HCT116 (cell line): ENCODE measurements around the gene CDC42EP3. TPM values are rescaled to one million over a fixed set of nuclear protein-coding genes. Genes with fewer than 3 reads are reported as not detected.

Experiments
- ATAC-seq: fragments of 200-7000 bp; cut with Tn5 transposase; 2 replicates; pipeline ENCODE4 v1.9.1; 2020; ENCODE audit warnings: mild to moderate bottlenecking, moderate library complexity
- BruUV-seq: library from RNA; stranded (reverse); fragments of 400-500 nt; replicated peaks from 2 replicates; lab custom pipeline; 2021; lab: Mats Ljungman, UMichigan
- CTCF ChIA-PET: fragments of 300-600 bp; sonication (Branson Sonifier 250); formaldehyde crosslinking; loops from one replicate; lab custom pipeline; 2021; ENCODE audit warnings: antibody characterized with exemption; lab: Charles Lee
- POLR2A ChIA-PET: fragments of 300-600, 350-600 bp; sonication (Branson Sonifier 250); formaldehyde crosslinking; loops from one replicate; lab custom pipeline; 2021; ENCODE audit warnings: antibody characterized with exemption; lab: Charles Lee
- RAD21 ChIA-PET, 2 experiments: fragments of 300-600 bp; sonication (Branson Sonifier 250); formaldehyde crosslinking; loops; one replicate each; lab custom pipeline; 2023; ENCODE audit warnings: low total read pairs in 2 of 2; ENCODE audit not compliant: uncharacterized antibody in 2 of 2, unreplicated experiment in 2 of 2, low non-redundant PET in 1 of 2; lab: Charles Lee
- DNase-seq: peaks from one replicate; pipeline ENCODE4 v3.0.0-alpha.2; 2010; ENCODE audit warnings: low read depth, low spot score
- H2AFZ ChIP-seq: fragments of 200-600 bp; shearing (Covaris generic), sonication (generic); 2 replicates; pipeline ENCODE4 v1.6.1; 2017; ENCODE audit warnings: low read depth, mixed run types, mixed read lengths, antibody characterized with exemption, low read length; ENCODE audit not compliant: poor library complexity, severe bottlenecking
- H3K27ac ChIP-seq: 2 replicates; pipeline ENCODE4 v1.5.1; 2012; ENCODE audit warnings: low read depth, low read length
- H3K27me3 ChIP-seq: fragments of 200-600 bp; sonication (generic); 2 replicates; pipeline ENCODE4 v1.6.1; 2016; ENCODE audit warnings: mixed run types, low read length, mixed read lengths; ENCODE audit not compliant: insufficient read depth
- H3K36me3 ChIP-seq, 2 experiments: fragments of 200-500 bp in 1 of 2; fragments of 200-600 bp in 1 of 2; sonication (Bioruptor generic) in 1 of 2; sonication (generic) in 1 of 2; 2 replicates each; pipeline versions ENCODE4 v1.5.1 to v1.6.1; 2014 to 2016; ENCODE audit warnings: low read length in 2 of 2, inconsistent platforms in 1 of 2, mixed read lengths in 1 of 2, mixed run types in 1 of 2; ENCODE audit not compliant: insufficient read depth in 2 of 2, control insufficient read depth in 1 of 2
- H3K4me1 ChIP-seq, 2 experiments: fragments of 200-600 bp in 1 of 2; sonication (generic) in 1 of 2; 2 replicates each; pipeline versions ENCODE4 v1.5.1 to v1.6.1; 2012 to 2017; ENCODE audit warnings: low read length in 2 of 2, inconsistent platforms in 1 of 2, mild to moderate bottlenecking in 1 of 2, mixed read lengths in 1 of 2, mixed run types in 1 of 2, moderate library complexity in 1 of 2; ENCODE audit not compliant: insufficient read depth in 2 of 2, control insufficient read depth in 1 of 2
- H3K4me2 ChIP-seq: fragments of 200-600 bp; sonication (generic); 2 replicates; pipeline ENCODE4 v1.6.1; 2017; ENCODE audit warnings: mixed run types, low read length, mixed read lengths
- H3K4me3 ChIP-seq, 2 experiments: fragments of 200-600 bp in 1 of 2; sonication (generic) in 1 of 2; replicated peaks in 1 of 2; 2 replicates each; pipeline ENCODE4 v1.5.1; 2011 to 2016; ENCODE audit warnings: low read length in 2 of 2, control low read depth in 1 of 2, low read depth in 1 of 2, mild to moderate bottlenecking in 1 of 2, mixed read lengths in 1 of 2, mixed run types in 1 of 2
- H3K79me2 ChIP-seq: fragments of 200-600 bp; sonication (generic); 2 replicates; pipeline ENCODE4 v1.6.1; 2017; ENCODE audit warnings: mild to moderate bottlenecking, mixed run types, low read length, moderate library complexity, mixed read lengths; ENCODE audit not compliant: insufficient read depth
- H3K9ac ChIP-seq: fragments of 200-600 bp; sonication (generic); 2 replicates; pipeline ENCODE4 v1.6.1; 2016; ENCODE audit warnings: low read length, mixed read lengths
- H3K9me2 ChIP-seq: fragments of 200-600 bp; sonication (generic), shearing (Covaris generic); 2 replicates; pipeline ENCODE4 v1.6.1; 2017; ENCODE audit warnings: mixed run types, mild to moderate bottlenecking, moderate library complexity; ENCODE audit not compliant: insufficient read depth
- H3K9me3 ChIP-seq, 2 experiments: fragments of 200-500 bp in 1 of 2; fragments of 200-600 bp in 1 of 2; sonication (Bioruptor generic) in 1 of 2; sonication (generic) in 1 of 2; 2 replicates each; pipeline ENCODE4 v1.6.1; 2014 to 2017; ENCODE audit warnings: low read length in 2 of 2, mixed read lengths in 2 of 2, inconsistent platforms in 1 of 2, low read depth in 1 of 2, mild to moderate bottlenecking in 1 of 2, mixed run types in 1 of 2, moderate library complexity in 1 of 2; ENCODE audit not compliant: control insufficient read depth in 1 of 2, insufficient read depth in 1 of 2
- H4K20me1 ChIP-seq: fragments of 200-600 bp; sonication (generic), shearing (Covaris generic); 2 replicates; pipeline ENCODE4 v1.6.1; 2017; ENCODE audit warnings: mixed run types, mild to moderate bottlenecking, moderate library complexity; ENCODE audit not compliant: insufficient read depth
- CEBPB ChIP-seq: IDR thresholded peaks from 2 replicates; pipeline ENCODE4 v1.6.1; 2012; ENCODE audit warnings: low read depth
- EGR1 ChIP-seq: IDR thresholded peaks from 2 replicates; pipeline ENCODE4 v1.6.1; 2012; ENCODE audit warnings: low read depth
- EZH2 ChIP-seq: fragments of 200-600 bp; sonication (generic); IDR thresholded peaks from 2 replicates; pipeline ENCODE4 v1.6.1; 2017; ENCODE audit warnings: antibody characterized with exemption, mixed run types
- POLR2A ChIP-seq: IDR thresholded peaks from 2 replicates; pipeline ENCODE4 v1.7.0; 2011; ENCODE audit warnings: borderline replicate concordance; ENCODE audit not compliant: insufficient read depth, insufficient read length; ENCODE audit errors: extremely low read depth
- SP1 ChIP-seq: IDR thresholded peaks from 2 replicates; pipeline ENCODE4 v1.6.1; 2012; ENCODE audit warnings: low read depth
- intact Hi-C: fragments of 100-400 bp; cut with micrococcal nuclease; formaldehyde crosslinking; loops from 2 replicates; pipeline ENCODE4 v1.10.0; 2022
- total RNA-seq: library from RNA; stranded (reverse); gene quantifications from one replicate; pipeline ENCODE4 v1.2.1, GENCODE V29; 2021; ENCODE audit not compliant: unreplicated experiment

The CDC42EP3 gene
- total RNA-seq, 1 experiment from 2014 or later: 38.2 TPM

DNA sequence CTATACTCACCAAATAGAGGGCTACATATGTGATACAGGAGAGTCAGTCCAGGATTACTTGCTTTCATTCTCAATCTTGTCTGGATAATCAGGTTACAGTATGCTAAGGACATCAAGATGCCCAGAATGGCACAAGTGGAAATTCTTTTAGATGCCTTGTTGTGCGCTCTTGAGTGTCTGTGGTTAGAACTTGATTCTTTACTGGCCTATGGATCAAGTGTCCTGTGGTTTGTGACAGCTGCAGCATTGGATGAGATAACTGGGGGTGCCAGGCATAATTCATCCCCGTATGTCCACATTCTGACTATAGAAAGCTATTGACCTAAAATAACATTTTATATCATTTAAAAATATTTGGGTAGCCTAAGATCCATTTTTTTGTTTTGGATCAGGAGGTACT is 40.1 kb downstream of the CDC42EP3 start:
- RAD21 ChIA-PET: no interaction called here
- DNase-seq (no peak), ATAC-seq (no peak)
- intact Hi-C loops: no loop called here
- H4K20me1 ChIP-seq: no peaks in the 10 kb centered on the region
- POLR2A ChIA-PET: no interaction called here
- H3K9me3 ChIP-seq: no peaks in the 10 kb centered on the region
- no peak overlapping the region for H3K4me2 ChIP-seq
- H3K27me3 ChIP-seq: no peaks in the 10 kb centered on the region
- H3K4me3 ChIP-seq: no peak overlapping the region
- TF ChIP-seq EGR1: no peak
- no peak for TF ChIP-seq POLR2A
- no peak for TF ChIP-seq SP1
- no peak for TF ChIP-seq CEBPB
- no peak for TF ChIP-seq EZH2
- H3K9ac ChIP-seq: no peak overlapping the region
- H3K27ac ChIP-seq: no peak overlapping the region
- H3K79me2 ChIP-seq: no peaks in the 10 kb centered on the region
- H3K4me1 ChIP-seq: peaks cover 0 to 8% of the 10 kb centered on the region in 2 experiments; a peak in 2 of 4 replicates
- no TSS peak for BruUV-seq
- no peaks in the 10 kb centered on the region for H3K9me2 ChIP-seq
- no peak overlapping the region for H2AFZ ChIP-seq
- no peaks in the 10 kb centered on the region for H3K36me3 ChIP-seq
- CTCF ChIA-PET: no interaction called here

DNA sequence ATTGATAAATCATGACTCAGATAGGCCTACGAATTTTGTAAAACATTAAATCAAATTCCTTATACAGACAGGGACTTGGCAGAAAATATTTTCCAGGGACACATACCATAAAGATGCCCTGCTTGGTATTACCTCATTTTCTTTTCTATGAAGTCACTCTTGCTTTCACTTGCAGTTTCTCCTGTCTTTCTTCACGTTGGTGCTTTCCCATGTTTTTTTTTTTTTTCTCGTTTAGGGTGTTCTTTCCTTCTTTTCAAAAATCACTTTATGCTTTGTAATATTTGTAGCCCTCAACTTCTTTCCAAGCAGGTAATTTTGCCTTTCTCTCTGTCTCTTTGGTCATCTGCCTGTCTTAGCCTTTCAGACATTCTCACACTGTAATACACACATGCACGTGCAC is 40.7 kb downstream of the CDC42EP3 start:
- Histone ChIP-seq H3K4me1 (peaks cover 0 to 8% of the 10 kb centered on the region in 2 experiments; a peak in 2 of 4 replicates), H4K20me1 (no peaks in the 10 kb centered on the region), H3K27ac (no peak overlapping the region), H3K9me3 (no peaks in the 10 kb centered on the region), H3K9me2 (no peaks in the 10 kb centered on the region), H2AFZ (no peak overlapping the region), H3K27me3 (no peaks in the 10 kb centered on the region), H3K4me3 (no peak overlapping the region), H3K79me2 (no peaks in the 10 kb centered on the region), H3K36me3 (no peaks in the 10 kb centered on the region), H3K9ac (no peak overlapping the region), H3K4me2 (no peak overlapping the region)
- intact Hi-C loops: no loop called here
- DNase-seq: no peak
- TF ChIP-seq CEBPB: no peak
- no TSS peak for BruUV-seq
- ChIA-PET RAD21 (no interaction called here), CTCF (no interaction called here), POLR2A (no interaction called here)
- no peak for ATAC-seq
